ENCODE measurements around the gene ZFAND3. TPM values are rescaled to one million over a fixed set of nuclear protein-coding genes. Genes with fewer than 3 reads are reported as not detected.

ZFAND3 gene
- polyA plus RNA-seq, 1 of the 3 experiments (the other 2 are of a cell fraction), result 16.7 TPM

- Histone ChIP-seq H4K20me1 (ENCODE audit: insufficient read depth) (peaks cover 99% of the 10 kb centered on the region), H3F3A (replicated peaks; ENCODE audit: insufficient read depth) (no peaks in the 10 kb centered on the region), H3K4me1 (ENCODE audit: control insufficient read depth in 1 of 2, insufficient read depth in 2 of 2, low read depth in 1 of 2, low read length in 1 of 2) (no peaks in the 10 kb centered on the region), H3K27ac (ENCODE audit: low read depth in 2 of 2, low read length in 1 of 2) (no peak overlapping the region), H3K9ac (no peak overlapping the region), H3K9me2 (no peaks in the 10 kb centered on the region), H2AFZ (ENCODE audit: low read depth) (no peak overlapping the region), H3K79me2 (ENCODE audit: insufficient read depth) (peaks cover 100% of the 10 kb centered on the region), H3K36me3 (replicated peaks in 1 of 2; ENCODE audit: control insufficient read depth in 1 of 2, insufficient read depth in 2 of 2, low read length in 1 of 2) (peaks cover 0 to 4% of the 10 kb centered on the region in 2 experiments), H3K27me3 (ENCODE audit: insufficient read depth) (no peaks in the 10 kb centered on the region), H3K4me2 (no peak overlapping the region), H3K4me3 (ENCODE audit: low read depth in 2 of 2, low read length in 1 of 2) (no peak overlapping the region), H3K9me3 (no peaks in the 10 kb centered on the region)
- CTCF ChIA-PET, result no interaction called here
- DNase-seq, result no peak
- TF ChIP-seq FOSL2 (IDR thresholded peaks at IDR 0.05; ENCODE audit: borderline replicate concordance, low read depth), result no peak
- TF ChIP-seq MXI1 (IDR thresholded peaks at IDR 0.05; ENCODE audit: low read depth, low read length), result no peak
- TF ChIP-seq, protein P1, sequence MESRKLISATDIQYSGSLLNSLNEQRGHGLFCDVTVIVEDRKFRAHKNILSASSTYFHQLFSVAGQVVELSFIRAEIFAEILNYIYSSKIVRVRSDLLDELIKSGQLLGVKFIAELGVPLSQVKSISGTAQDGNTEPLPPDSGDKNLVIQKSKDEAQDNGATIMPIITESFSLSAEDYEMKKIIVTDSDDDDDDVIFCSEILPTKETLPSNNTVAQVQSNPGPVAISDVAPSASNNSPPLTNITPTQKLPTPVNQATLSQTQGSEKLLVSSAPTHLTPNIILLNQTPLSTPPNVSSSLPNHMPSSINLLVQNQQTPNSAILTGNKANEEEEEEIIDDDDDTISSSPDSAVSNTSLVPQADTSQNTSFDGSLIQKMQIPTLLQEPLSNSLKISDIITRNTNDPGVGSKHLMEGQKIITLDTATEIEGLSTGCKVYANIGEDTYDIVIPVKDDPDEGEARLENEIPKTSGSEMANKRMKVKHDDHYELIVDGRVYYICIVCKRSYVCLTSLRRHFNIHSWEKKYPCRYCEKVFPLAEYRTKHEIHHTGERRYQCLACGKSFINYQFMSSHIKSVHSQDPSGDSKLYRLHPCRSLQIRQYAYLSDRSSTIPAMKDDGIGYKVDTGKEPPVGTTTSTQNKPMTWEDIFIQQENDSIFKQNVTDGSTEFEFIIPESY (IDR thresholded peaks at IDR 0.05; ENCODE audit: borderline replicate concordance, low read depth), result no peak
- TF ChIP-seq FOXM1 (IDR thresholded peaks at IDR 0.05; ENCODE audit: low read depth), result no peak
- TF ChIP-seq PBX3 (IDR thresholded peaks at IDR 0.05), result no peak
- TF ChIP-seq, protein P2, sequence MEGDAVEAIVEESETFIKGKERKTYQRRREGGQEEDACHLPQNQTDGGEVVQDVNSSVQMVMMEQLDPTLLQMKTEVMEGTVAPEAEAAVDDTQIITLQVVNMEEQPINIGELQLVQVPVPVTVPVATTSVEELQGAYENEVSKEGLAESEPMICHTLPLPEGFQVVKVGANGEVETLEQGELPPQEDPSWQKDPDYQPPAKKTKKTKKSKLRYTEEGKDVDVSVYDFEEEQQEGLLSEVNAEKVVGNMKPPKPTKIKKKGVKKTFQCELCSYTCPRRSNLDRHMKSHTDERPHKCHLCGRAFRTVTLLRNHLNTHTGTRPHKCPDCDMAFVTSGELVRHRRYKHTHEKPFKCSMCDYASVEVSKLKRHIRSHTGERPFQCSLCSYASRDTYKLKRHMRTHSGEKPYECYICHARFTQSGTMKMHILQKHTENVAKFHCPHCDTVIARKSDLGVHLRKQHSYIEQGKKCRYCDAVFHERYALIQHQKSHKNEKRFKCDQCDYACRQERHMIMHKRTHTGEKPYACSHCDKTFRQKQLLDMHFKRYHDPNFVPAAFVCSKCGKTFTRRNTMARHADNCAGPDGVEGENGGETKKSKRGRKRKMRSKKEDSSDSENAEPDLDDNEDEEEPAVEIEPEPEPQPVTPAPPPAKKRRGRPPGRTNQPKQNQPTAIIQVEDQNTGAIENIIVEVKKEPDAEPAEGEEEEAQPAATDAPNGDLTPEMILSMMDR (IDR thresholded peaks at IDR 0.05), result no peak
- TF ChIP-seq TCF12 (IDR thresholded peaks at IDR 0.05), result no peak
- no peak for TF ChIP-seq RCOR1 (IDR thresholded peaks at IDR 0.05; ENCODE audit: low read length)
- TF ChIP-seq FOXJ3 (CRISPR knock-in tag; IDR thresholded peaks at IDR 0.05), result no peak
- TF ChIP-seq RFX5 (IDR thresholded peaks at IDR 0.05; ENCODE audit: low read length), result no peak
- no peak for TF ChIP-seq MEF2A (IDR thresholded peaks at IDR 0.05; ENCODE audit: borderline replicate concordance, low read depth)
- POLR2A ChIA-PET, result no interaction called here
Observed at GRCh38 chr6:37954791-37955190, 135.3 kb downstream of the ZFAND3 start.

- no peaks in the 10 kb centered on the region for H3K9me3 ChIP-seq
- no peaks in the 10 kb centered on the region for H3F3A ChIP-seq (replicated peaks; ENCODE audit: insufficient read depth)
- peaks cover 95% of the 10 kb centered on the region for H4K20me1 ChIP-seq (ENCODE audit: insufficient read depth)
Observed at GRCh38 chr6:37956711-37957275, 137.3 kb downstream of the ZFAND3 start.

More at GRCh38 chr6:37956711-37957275, 137.3 kb downstream of the ZFAND3 start:
- H3K27me3 ChIP-seq (ENCODE audit: insufficient read depth), result no peaks in the 10 kb centered on the region
- ChIA-PET POLR2A (no interaction called here), CTCF (no interaction called here)
- DNase-seq, result no peak
- no peak overlapping the region for H3K4me2 ChIP-seq
- peaks cover 0 to 11% of the 10 kb centered on the region in 2 experiments for H3K36me3 ChIP-seq (replicated peaks in 1 of 2; ENCODE audit: control insufficient read depth in 1 of 2, insufficient read depth in 2 of 2, low read length in 1 of 2)
- no peaks in the 10 kb centered on the region for H3K4me1 ChIP-seq (ENCODE audit: control insufficient read depth in 1 of 2, insufficient read depth in 2 of 2, low read depth in 1 of 2, low read length in 1 of 2)
- no peak for TF ChIP-seq RAD21 (IDR thresholded peaks at IDR 0.05; ENCODE audit: low read length)
- no peak for TF ChIP-seq RXRA (IDR thresholded peaks at IDR 0.05; ENCODE audit: borderline replicate concordance, low read depth)
- no peak for TF ChIP-seq SIN3A (IDR thresholded peaks at IDR 0.05; ENCODE audit: borderline replicate concordance, low read depth, low read length)
- TF ChIP-seq NRF1 (IDR thresholded peaks at IDR 0.05; ENCODE audit: low read depth, low read length), result no peak
- no peak for TF ChIP-seq RFX5 (IDR thresholded peaks at IDR 0.05; ENCODE audit: low read length)
- TF ChIP-seq, protein P3, sequence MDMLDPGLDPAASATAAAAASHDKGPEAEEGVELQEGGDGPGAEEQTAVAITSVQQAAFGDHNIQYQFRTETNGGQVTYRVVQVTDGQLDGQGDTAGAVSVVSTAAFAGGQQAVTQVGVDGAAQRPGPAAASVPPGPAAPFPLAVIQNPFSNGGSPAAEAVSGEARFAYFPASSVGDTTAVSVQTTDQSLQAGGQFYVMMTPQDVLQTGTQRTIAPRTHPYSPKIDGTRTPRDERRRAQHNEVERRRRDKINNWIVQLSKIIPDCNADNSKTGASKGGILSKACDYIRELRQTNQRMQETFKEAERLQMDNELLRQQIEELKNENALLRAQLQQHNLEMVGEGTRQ (IDR thresholded peaks at IDR 0.05; ENCODE audit: borderline replicate concordance, low read depth, low read length), result no peak
- no peak for TF ChIP-seq EZH2phosphoT487 (IDR thresholded peaks at IDR 0.05; ENCODE audit: borderline replicate concordance, low read depth)
- no peak overlapping the region for H3K9ac ChIP-seq
- no peak overlapping the region for H3K27ac ChIP-seq (ENCODE audit: low read depth in 2 of 2, low read length in 1 of 2)
- H3K9me2 ChIP-seq, result no peaks in the 10 kb centered on the region
- H3K4me3 ChIP-seq (ENCODE audit: low read depth in 2 of 2, low read length in 1 of 2), result no peak overlapping the region
- 95% methylated on average over 5 of the region's 5 CpGs for WGBS (ENCODE audit: low lambda C conversion rate)
- H2AFZ ChIP-seq (ENCODE audit: low read depth), result no peak overlapping the region
- H3K79me2 ChIP-seq (ENCODE audit: insufficient read depth), result peaks cover 100% of the 10 kb centered on the region

Measured in SK-N-SH (cell line).